Measurements from ENCODE around the gene MLLT10. TPM values are rescaled to one million over a fixed set of nuclear protein-coding genes. Genes with fewer than 3 reads are reported as not detected.
"Not testable (repeated sequence)": the region's sequence is repeated elsewhere in the genome, so short reads cannot be mapped to it uniquely, and the experiment has no call there.

MLLT10 gene
- total RNA-seq, 1 donor from 2014 or later = 43.3 TPM

DNA sequence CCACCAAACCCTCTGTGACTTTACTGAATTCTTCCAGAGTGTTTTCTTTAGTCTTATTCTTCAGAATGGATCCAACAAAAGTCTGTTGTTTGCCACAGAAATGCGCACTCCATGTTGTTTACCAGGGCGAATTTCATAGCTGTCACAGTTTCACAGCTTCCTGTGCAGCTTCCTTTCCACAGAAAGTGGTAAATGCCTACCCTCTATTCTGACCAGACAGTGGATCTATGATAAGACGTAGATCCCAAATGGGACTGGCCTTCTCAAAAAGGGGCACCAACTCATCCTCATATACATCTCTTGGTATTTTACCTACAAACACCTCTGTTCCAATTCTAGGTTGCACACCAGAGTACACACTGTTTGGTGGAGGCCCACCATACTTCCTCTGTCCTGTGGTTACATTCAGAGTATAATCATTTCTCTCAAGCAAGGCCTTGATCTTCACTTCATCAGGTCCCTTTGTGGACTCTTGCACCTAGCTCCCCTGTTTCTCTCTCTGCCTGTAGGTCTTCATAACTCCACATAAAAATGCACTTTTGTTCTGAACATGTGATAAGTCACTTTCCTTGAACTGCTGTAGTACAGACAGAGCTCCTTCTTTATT lies 91.7 kb downstream of the MLLT10 start:
- Histone ChIP-seq H3K4me1 (ENCODE audit: control insufficient read depth in 3 of 3, insufficient read depth in 3 of 3, low read length in 3 of 3) (peaks cover 0 to 3% (median 0%) of the 10 kb centered on the region in 3 donors), H3K9me3 (ENCODE audit: control insufficient read depth in 3 of 3, low read length in 3 of 3) (no peaks in the 10 kb centered on the region), H3K36me3 (ENCODE audit: control insufficient read depth in 3 of 3, insufficient read depth in 3 of 3, low read length in 3 of 3) (peaks cover 3 to 10% (median 7%) of the 10 kb centered on the region in 3 donors), H3K4me3 (ENCODE audit: low read length in 3 of 3) (no peak overlapping the region), H3K27me3 (ENCODE audit: control insufficient read depth in 3 of 3, insufficient read depth in 3 of 3, low read length in 3 of 3) (no peaks in the 10 kb centered on the region), H3K9ac (ENCODE audit: low read depth in 1 of 3, low read length in 3 of 3) (no peak overlapping the region), H3K27ac (ENCODE audit: low read depth, low read length) (no peak overlapping the region)

GRCh38 chr10:21626457-21627161 lies 92.6 kb downstream of the MLLT10 start:
- H3K9me3 ChIP-seq (ENCODE audit: control insufficient read depth in 3 of 3, low read length in 3 of 3) = no peaks in the 10 kb centered on the region
- peaks cover 0 to 3% (median 0%) of the 10 kb centered on the region in 3 donors for H3K4me1 ChIP-seq (ENCODE audit: control insufficient read depth in 3 of 3, insufficient read depth in 3 of 3, low read length in 3 of 3)
- H3K36me3 ChIP-seq (ENCODE audit: control insufficient read depth in 3 of 3, insufficient read depth in 3 of 3, low read length in 3 of 3) = peaks cover 3 to 10% (median 7%) of the 10 kb centered on the region in 3 donors
- no peaks in the 10 kb centered on the region for H3K27me3 ChIP-seq (ENCODE audit: control insufficient read depth in 3 of 3, insufficient read depth in 3 of 3, low read length in 3 of 3)
- no peak overlapping the region for H3K4me3 ChIP-seq (ENCODE audit: low read length in 3 of 3)
- no peak overlapping the region for H3K27ac ChIP-seq (ENCODE audit: low read depth, low read length)
- H3K9ac ChIP-seq (ENCODE audit: low read depth in 1 of 3, low read length in 3 of 3) = no peak overlapping the region

DNA sequence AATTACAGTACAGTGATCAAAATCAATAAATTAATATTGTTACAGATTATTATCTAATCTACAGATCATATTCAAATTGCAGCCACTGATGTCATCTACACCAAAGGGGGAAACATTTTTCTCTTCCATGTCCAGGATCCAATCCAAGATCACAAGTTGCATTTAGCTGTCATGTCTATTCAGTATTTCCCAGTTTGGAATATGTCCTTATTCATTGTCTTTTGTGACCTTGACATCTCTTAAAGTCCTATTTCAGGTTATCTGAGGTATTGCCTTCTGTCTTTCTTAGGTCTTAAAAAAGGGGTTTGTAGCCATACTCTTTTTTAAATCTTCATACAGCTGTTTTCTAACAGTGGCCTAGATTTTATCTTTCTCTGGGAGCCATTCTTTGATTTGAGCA lies 93.3 kb downstream of the MLLT10 start:
- Histone ChIP-seq H3K4me1 (ENCODE audit: control insufficient read depth in 3 of 3, insufficient read depth in 3 of 3, low read length in 3 of 3) (peaks cover 0 to 3% (median 0%) of the 10 kb centered on the region in 3 donors), H3K27ac (ENCODE audit: low read depth, low read length) (no peak overlapping the region), H3K9ac (ENCODE audit: low read depth in 1 of 3, low read length in 3 of 3) (no peak overlapping the region), H3K36me3 (ENCODE audit: control insufficient read depth in 3 of 3, insufficient read depth in 3 of 3, low read length in 3 of 3) (peaks cover 3 to 10% (median 7%) of the 10 kb centered on the region in 3 donors), H3K4me3 (ENCODE audit: low read length in 3 of 3) (no peak overlapping the region), H3K27me3 (ENCODE audit: control insufficient read depth in 3 of 3, insufficient read depth in 3 of 3, low read length in 3 of 3) (no peaks in the 10 kb centered on the region), H3K9me3 (ENCODE audit: control insufficient read depth in 3 of 3, low read length in 3 of 3) (no peaks in the 10 kb centered on the region)

DNA sequence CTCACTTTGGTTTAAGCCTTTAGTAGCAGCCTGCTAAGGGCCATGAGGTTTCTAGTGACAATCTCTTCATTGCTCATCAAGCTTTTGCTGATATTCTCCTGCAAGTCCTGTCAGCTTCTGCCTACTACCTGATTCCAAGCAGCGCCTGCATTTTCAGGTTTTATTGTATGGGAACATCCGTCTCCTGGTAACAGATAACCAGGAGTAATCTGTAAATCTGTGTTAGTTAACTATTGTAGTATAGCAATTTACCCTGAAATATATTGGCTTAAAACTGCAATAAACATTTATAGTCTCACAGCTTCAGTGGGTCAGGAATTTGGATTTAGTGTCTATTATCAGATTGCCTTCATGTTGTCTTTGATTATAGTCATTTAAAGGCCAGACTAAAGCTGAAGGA lies 94.0 kb downstream of the MLLT10 start:
- Histone ChIP-seq H3K9me3 (ENCODE audit: control insufficient read depth in 3 of 3, low read length in 3 of 3) (no peaks in the 10 kb centered on the region), H3K9ac (ENCODE audit: low read depth in 1 of 3, low read length in 3 of 3) (peak overlapping the region in 1 of 3 donors; percentile 36), H3K27me3 (ENCODE audit: control insufficient read depth in 3 of 3, insufficient read depth in 3 of 3, low read length in 3 of 3) (no peaks in the 10 kb centered on the region), H3K4me3 (ENCODE audit: low read length in 3 of 3) (no peak overlapping the region), H3K27ac (ENCODE audit: low read depth, low read length) (no peak overlapping the region), H3K4me1 (ENCODE audit: control insufficient read depth in 3 of 3, insufficient read depth in 3 of 3, low read length in 3 of 3) (peaks cover 0 to 3% (median 0%) of the 10 kb centered on the region in 3 donors), H3K36me3 (ENCODE audit: control insufficient read depth in 3 of 3, insufficient read depth in 3 of 3, low read length in 3 of 3) (peaks cover 3 to 10% (median 7%) of the 10 kb centered on the region in 3 donors)

GRCh38 chr10:21628645-21629044 lies 94.6 kb downstream of the MLLT10 start:
- not testable (repeated sequence) for H3K27me3 ChIP-seq (ENCODE audit: control insufficient read depth in 3 of 3, insufficient read depth in 3 of 3, low read length in 3 of 3); H3K4me1 ChIP-seq (ENCODE audit: control insufficient read depth in 3 of 3, insufficient read depth in 3 of 3, low read length in 3 of 3); H3K27ac ChIP-seq (ENCODE audit: low read depth, low read length); H3K4me3 ChIP-seq (ENCODE audit: low read length in 3 of 3); H3K9me3 ChIP-seq (ENCODE audit: control insufficient read depth in 3 of 3, low read length in 3 of 3); H3K36me3 ChIP-seq (ENCODE audit: control insufficient read depth in 3 of 3, insufficient read depth in 3 of 3, low read length in 3 of 3); H3K9ac ChIP-seq (ENCODE audit: low read depth in 1 of 3, low read length in 3 of 3)

DNA sequence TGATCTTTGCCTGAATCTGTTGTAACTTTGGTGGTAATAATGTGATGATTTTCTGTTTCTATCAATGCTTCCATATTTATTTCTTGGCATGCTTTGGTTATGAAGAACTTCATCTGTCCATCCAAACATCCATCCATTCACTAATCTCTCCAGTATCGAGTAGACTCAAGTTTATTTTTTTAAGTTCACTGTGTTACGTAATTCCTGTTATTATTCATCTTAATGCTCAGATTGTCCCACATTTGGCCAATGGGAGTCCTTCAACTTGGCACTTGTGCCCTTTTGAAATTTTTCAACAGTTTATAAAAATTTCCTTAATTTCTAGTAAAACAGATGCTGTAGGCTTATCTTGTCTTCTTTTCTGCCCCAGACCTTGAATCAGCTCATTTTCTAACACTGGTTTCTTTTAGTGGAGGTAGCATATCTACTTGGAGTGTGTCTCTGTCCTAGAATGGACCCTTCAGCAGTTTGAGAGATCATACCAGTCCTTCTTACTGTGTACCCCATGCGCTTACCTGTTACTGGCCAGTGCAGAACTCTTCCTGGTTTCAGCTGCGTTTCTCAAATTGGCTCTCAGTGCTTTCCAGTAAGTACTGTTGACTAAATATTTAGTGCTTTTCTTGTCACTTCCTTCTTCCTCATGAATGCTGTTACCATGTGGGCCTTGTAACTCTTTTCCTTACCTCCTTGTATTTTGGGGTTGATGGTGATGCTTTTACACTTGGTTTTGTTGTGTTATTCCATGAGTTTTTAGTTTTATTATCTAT lies 100.8 kb downstream of the MLLT10 start:
- Histone ChIP-seq H3K4me3 (ENCODE audit: low read length in 3 of 3) (no peak overlapping the region), H3K27ac (ENCODE audit: low read depth, low read length) (no peak overlapping the region), H3K27me3 (ENCODE audit: control insufficient read depth in 3 of 3, insufficient read depth in 3 of 3, low read length in 3 of 3) (no peaks in the 10 kb centered on the region), H3K4me1 (ENCODE audit: control insufficient read depth in 3 of 3, insufficient read depth in 3 of 3, low read length in 3 of 3) (peaks cover 4 to 12% (median 7%) of the 10 kb centered on the region in 3 donors), H3K9me3 (ENCODE audit: control insufficient read depth in 3 of 3, low read length in 3 of 3) (no peaks in the 10 kb centered on the region), H3K36me3 (ENCODE audit: control insufficient read depth in 3 of 3, insufficient read depth in 3 of 3, low read length in 3 of 3) (peaks cover 0 to 5% (median 3%) of the 10 kb centered on the region in 3 donors), H3K9ac (ENCODE audit: low read depth in 1 of 3, low read length in 3 of 3) (no peak overlapping the region)

GRCh38 chr10:21637795-21638194 lies 103.8 kb downstream of the MLLT10 start:
- H3K4me3 ChIP-seq (ENCODE audit: low read length in 3 of 3) = no peak overlapping the region
- H3K9ac ChIP-seq (ENCODE audit: low read depth in 1 of 3, low read length in 3 of 3) = no peak overlapping the region
- peaks cover 0 to 3% (median 0%) of the 10 kb centered on the region in 3 donors for H3K36me3 ChIP-seq (ENCODE audit: control insufficient read depth in 3 of 3, insufficient read depth in 3 of 3, low read length in 3 of 3)
- no peak overlapping the region for H3K27ac ChIP-seq (ENCODE audit: low read depth, low read length)
- H3K27me3 ChIP-seq (ENCODE audit: control insufficient read depth in 3 of 3, insufficient read depth in 3 of 3, low read length in 3 of 3) = no peaks in the 10 kb centered on the region
- H3K4me1 ChIP-seq (ENCODE audit: control insufficient read depth in 3 of 3, insufficient read depth in 3 of 3, low read length in 3 of 3) = peaks cover 4 to 12% (median 7%) of the 10 kb centered on the region in 3 donors
- no peaks in the 10 kb centered on the region for H3K9me3 ChIP-seq (ENCODE audit: control insufficient read depth in 3 of 3, low read length in 3 of 3)

GRCh38 chr10:21638681-21639080 lies 104.6 kb downstream of the MLLT10 start:
- Histone ChIP-seq H3K9ac (ENCODE audit: low read depth in 1 of 3, low read length in 3 of 3) (no peak overlapping the region), H3K36me3 (ENCODE audit: control insufficient read depth in 3 of 3, insufficient read depth in 3 of 3, low read length in 3 of 3) (peaks cover 0 to 3% (median 0%) of the 10 kb centered on the region in 3 donors), H3K9me3 (ENCODE audit: control insufficient read depth in 3 of 3, low read length in 3 of 3) (no peaks in the 10 kb centered on the region), H3K27ac (ENCODE audit: low read depth, low read length) (no peak overlapping the region), H3K4me3 (ENCODE audit: low read length in 3 of 3) (no peak overlapping the region), H3K27me3 (ENCODE audit: control insufficient read depth in 3 of 3, insufficient read depth in 3 of 3, low read length in 3 of 3) (no peaks in the 10 kb centered on the region), H3K4me1 (ENCODE audit: control insufficient read depth in 3 of 3, insufficient read depth in 3 of 3, low read length in 3 of 3) (peaks cover 4 to 12% (median 7%) of the 10 kb centered on the region in 3 donors)

- Histone ChIP-seq H3K9me3 (ENCODE audit: control insufficient read depth in 3 of 3, low read length in 3 of 3) (no peaks in the 10 kb centered on the region), H3K27me3 (ENCODE audit: control insufficient read depth in 3 of 3, insufficient read depth in 3 of 3, low read length in 3 of 3) (no peaks in the 10 kb centered on the region), H3K36me3 (ENCODE audit: control insufficient read depth in 3 of 3, insufficient read depth in 3 of 3, low read length in 3 of 3) (no peaks in the 10 kb centered on the region), H3K9ac (ENCODE audit: low read depth in 1 of 3, low read length in 3 of 3) (no peak overlapping the region), H3K4me1 (ENCODE audit: control insufficient read depth in 3 of 3, insufficient read depth in 3 of 3, low read length in 3 of 3) (peaks cover 0 to 4% (median 0%) of the 10 kb centered on the region in 3 donors), H3K4me3 (ENCODE audit: low read length in 3 of 3) (no peak overlapping the region), H3K27ac (ENCODE audit: low read depth, low read length) (no peak overlapping the region)
These were observed 114.0 kb downstream of the MLLT10 start for GRCh38 chr10:21648040-21648439.

DNA sequence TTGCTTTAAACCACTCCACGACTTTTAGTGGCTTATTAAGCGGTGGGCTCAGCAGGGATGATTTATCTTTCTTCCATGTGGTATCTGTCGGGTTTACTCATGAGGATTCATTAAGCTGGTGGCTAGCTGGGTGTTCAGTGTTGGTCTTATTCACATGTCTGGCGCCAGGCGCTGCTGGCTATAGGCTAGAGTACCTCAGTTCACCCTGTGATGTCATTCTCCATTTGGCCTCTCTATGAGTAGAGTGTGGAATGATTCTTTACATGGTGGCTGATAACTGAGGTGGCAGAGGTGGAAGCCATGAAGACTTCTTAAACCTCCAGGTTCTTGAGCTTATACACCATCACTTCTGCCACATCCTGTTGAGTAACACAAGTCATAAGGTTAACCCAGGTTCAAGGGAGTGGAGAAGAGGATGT lies 115.4 kb downstream of the MLLT10 start:
- no peak overlapping the region for H3K9ac ChIP-seq (ENCODE audit: low read depth in 1 of 3, low read length in 3 of 3)
- peaks cover 0 to 4% (median 0%) of the 10 kb centered on the region in 3 donors for H3K4me1 ChIP-seq (ENCODE audit: control insufficient read depth in 3 of 3, insufficient read depth in 3 of 3, low read length in 3 of 3)
- no peaks in the 10 kb centered on the region for H3K36me3 ChIP-seq (ENCODE audit: control insufficient read depth in 3 of 3, insufficient read depth in 3 of 3, low read length in 3 of 3)
- H3K27ac ChIP-seq (ENCODE audit: low read depth, low read length) = no peak overlapping the region
- no peak overlapping the region for H3K4me3 ChIP-seq (ENCODE audit: low read length in 3 of 3)
- H3K27me3 ChIP-seq (ENCODE audit: control insufficient read depth in 3 of 3, insufficient read depth in 3 of 3, low read length in 3 of 3) = no peaks in the 10 kb centered on the region
- H3K9me3 ChIP-seq (ENCODE audit: control insufficient read depth in 3 of 3, low read length in 3 of 3) = no peaks in the 10 kb centered on the region
